Measurements from ENCODE around the gene LRRC45.

The LRRC45 gene

DNA sequence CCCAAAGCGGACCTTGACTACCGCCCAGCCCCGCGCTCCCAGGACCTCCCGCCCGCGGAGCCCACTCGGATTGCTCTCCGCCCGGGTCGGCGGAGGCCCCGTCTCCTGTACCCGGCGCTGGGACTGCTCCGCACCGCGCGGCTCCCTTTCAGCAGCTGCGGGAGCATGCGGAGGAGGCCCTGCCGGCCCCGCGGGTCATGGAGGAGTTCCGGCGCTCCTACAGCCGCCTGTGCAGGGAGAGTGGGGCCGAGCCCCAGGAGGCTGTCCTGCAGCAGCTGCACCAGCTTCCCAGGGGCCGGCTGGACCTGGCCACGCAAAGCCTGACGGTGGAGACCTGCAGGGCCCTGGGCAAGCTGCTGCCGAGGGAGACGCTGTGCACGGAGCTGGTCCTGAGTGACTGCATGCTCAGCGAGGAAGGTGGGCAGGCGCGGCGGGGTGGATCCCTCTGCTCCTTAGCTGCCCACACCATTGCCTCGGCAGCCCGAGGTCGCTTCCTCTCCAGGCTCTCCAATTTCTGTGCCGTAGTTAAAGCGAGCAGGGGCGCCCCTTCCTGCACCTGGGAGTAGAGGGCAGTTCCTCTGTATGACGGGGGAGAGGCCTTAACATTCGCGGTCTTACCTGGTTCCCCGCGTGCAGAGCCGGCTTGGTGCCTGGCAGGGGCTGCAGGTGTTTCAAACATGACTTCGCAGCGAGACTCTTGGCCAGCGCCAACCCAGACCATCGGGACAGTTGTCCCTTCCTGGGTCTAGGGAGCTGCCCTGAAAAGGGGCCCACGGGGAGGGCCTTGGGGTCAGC is 539 bp downstream of the LRRC45 start:
- H3K36me3 ChIP-seq (replicated peaks in 1 of 2; ENCODE audit: control insufficient read depth in 2 of 2, insufficient read depth in 2 of 2, low read length in 2 of 2): peaks cover 21% of the 10 kb centered on the region in 2 donors
- H2BK120ac ChIP-seq (ENCODE audit: low read depth, low read length): peak overlapping the region; percentile 8
- peak overlapping the region; percentile 73 for H3K23ac ChIP-seq (ENCODE audit: low read depth, low read length, poor library complexity)
- peak overlapping the region; percentile 96 for H2BK15ac ChIP-seq (ENCODE audit: low read length)
- H3K14ac ChIP-seq (ENCODE audit: low read length): peak overlapping the region; percentile 94
- H3K27me3 ChIP-seq (ENCODE audit: control insufficient read depth in 3 of 3, insufficient read depth in 3 of 3, low read depth in 1 of 3, low read length in 3 of 3): no peaks in the 10 kb centered on the region
- peaks cover 9 to 16% of the 10 kb centered on the region in 2 donors for H3K4me1 ChIP-seq (ENCODE audit: control insufficient read depth in 2 of 2, insufficient read depth in 1 of 2, low read depth in 1 of 2, low read length in 2 of 2)
- no peak for DNase-seq (ENCODE audit: low spot score)
- H2BK5ac ChIP-seq (ENCODE audit: low read length): peak overlapping the region; percentile 90
- no peak overlapping the region for H4K91ac ChIP-seq (ENCODE audit: low read depth, low read length, poor library complexity)
- H3K9ac ChIP-seq (ENCODE audit: low read depth, low read length, poor library complexity): peak overlapping the region; percentile 98
- H3K27ac ChIP-seq (replicated peaks; ENCODE audit: low read length): no peak overlapping the region
- H4K8ac ChIP-seq (ENCODE audit: low read depth, low read length): no peak overlapping the region
- WGBS, 2 donors (ENCODE audit: extremely low coverage in 2 of 2, insufficient read length in 2 of 2, insufficient replicate concordance in 1 of 2): no CpG with 5 or more reads among the region's 55 CpGs
- H3K18ac ChIP-seq (ENCODE audit: low read length): peak overlapping the region; percentile 96
- peak overlapping the region; percentile 99 for H3K4me2 ChIP-seq (ENCODE audit: insufficient read depth, low read length, poor library complexity, severe bottlenecking)
- H2BK12ac ChIP-seq (ENCODE audit: low read length): peak overlapping the region; percentile 75
- H2AFZ ChIP-seq (ENCODE audit: low read length): peak overlapping the region; percentile 97
- peak overlapping the region; percentile 98 for H2AK5ac ChIP-seq (ENCODE audit: low read depth, low read length)
- H3K9me3 ChIP-seq (replicated peaks in 1 of 2; ENCODE audit: control insufficient read depth in 2 of 2, insufficient read depth in 1 of 2, low read depth in 1 of 2, low read length in 2 of 2): peaks cover 0 to 2% of the 10 kb centered on the region in 2 donors
- H3K79me1 ChIP-seq (ENCODE audit: low read depth, low read length): peaks cover 30% of the 10 kb centered on the region
- H3K4ac ChIP-seq (ENCODE audit: low read length): peak overlapping the region; percentile 66
- H3K4me3 ChIP-seq (ENCODE audit: low read length in 2 of 2): peak overlapping the region; percentile 88 to 93

- Histone ChIP-seq H2BK15ac (ENCODE audit: low read length) (no peak overlapping the region), H3K23ac (ENCODE audit: low read depth, low read length, poor library complexity) (peak overlapping the region; percentile 65), H3K14ac (ENCODE audit: low read length) (no peak overlapping the region), H3K9me3 (replicated peaks in 1 of 2; ENCODE audit: control insufficient read depth in 2 of 2, insufficient read depth in 1 of 2, low read depth in 1 of 2, low read length in 2 of 2) (peaks cover 0 to 2% of the 10 kb centered on the region in 2 donors), H2BK12ac (ENCODE audit: low read length) (no peak overlapping the region), H3K4me3 (ENCODE audit: low read length in 2 of 2) (no peak overlapping the region), H4K91ac (ENCODE audit: low read depth, low read length, poor library complexity) (no peak overlapping the region), H2AK5ac (ENCODE audit: low read depth, low read length) (no peak overlapping the region), H2AFZ (ENCODE audit: low read length) (no peak overlapping the region), H3K4ac (ENCODE audit: low read length) (no peak overlapping the region), H3K4me1 (ENCODE audit: control insufficient read depth in 2 of 2, insufficient read depth in 1 of 2, low read depth in 1 of 2, low read length in 2 of 2) (peaks cover 9 to 16% of the 10 kb centered on the region in 2 donors), H3K9ac (ENCODE audit: low read depth, low read length, poor library complexity) (peak overlapping the region; percentile 81), H3K18ac (ENCODE audit: low read length) (no peak overlapping the region), H3K79me1 (ENCODE audit: low read depth, low read length) (peaks cover 24% of the 10 kb centered on the region), H3K27me3 (ENCODE audit: control insufficient read depth in 3 of 3, insufficient read depth in 3 of 3, low read depth in 1 of 3, low read length in 3 of 3) (no peaks in the 10 kb centered on the region), H2BK5ac (ENCODE audit: low read length) (peak overlapping the region; percentile 90), H4K8ac (ENCODE audit: low read depth, low read length) (no peak overlapping the region), H3K4me2 (ENCODE audit: insufficient read depth, low read length, poor library complexity, severe bottlenecking) (no peak overlapping the region), H3K36me3 (replicated peaks in 1 of 2; ENCODE audit: control insufficient read depth in 2 of 2, insufficient read depth in 2 of 2, low read length in 2 of 2) (peaks cover 17 to 28% of the 10 kb centered on the region in 2 donors), H2BK120ac (ENCODE audit: low read depth, low read length) (no peak overlapping the region), H3K27ac (replicated peaks; ENCODE audit: low read length) (no peak overlapping the region)
- no peak for DNase-seq (ENCODE audit: low spot score)
- no CpG with 5 or more reads among the region's 17 CpGs for WGBS, 2 donors (ENCODE audit: extremely low coverage in 2 of 2, insufficient read length in 2 of 2, insufficient replicate concordance in 1 of 2)
Observed at GRCh38 chr17:82024859-82025258, 1.8 kb downstream of the LRRC45 start.

DNA sequence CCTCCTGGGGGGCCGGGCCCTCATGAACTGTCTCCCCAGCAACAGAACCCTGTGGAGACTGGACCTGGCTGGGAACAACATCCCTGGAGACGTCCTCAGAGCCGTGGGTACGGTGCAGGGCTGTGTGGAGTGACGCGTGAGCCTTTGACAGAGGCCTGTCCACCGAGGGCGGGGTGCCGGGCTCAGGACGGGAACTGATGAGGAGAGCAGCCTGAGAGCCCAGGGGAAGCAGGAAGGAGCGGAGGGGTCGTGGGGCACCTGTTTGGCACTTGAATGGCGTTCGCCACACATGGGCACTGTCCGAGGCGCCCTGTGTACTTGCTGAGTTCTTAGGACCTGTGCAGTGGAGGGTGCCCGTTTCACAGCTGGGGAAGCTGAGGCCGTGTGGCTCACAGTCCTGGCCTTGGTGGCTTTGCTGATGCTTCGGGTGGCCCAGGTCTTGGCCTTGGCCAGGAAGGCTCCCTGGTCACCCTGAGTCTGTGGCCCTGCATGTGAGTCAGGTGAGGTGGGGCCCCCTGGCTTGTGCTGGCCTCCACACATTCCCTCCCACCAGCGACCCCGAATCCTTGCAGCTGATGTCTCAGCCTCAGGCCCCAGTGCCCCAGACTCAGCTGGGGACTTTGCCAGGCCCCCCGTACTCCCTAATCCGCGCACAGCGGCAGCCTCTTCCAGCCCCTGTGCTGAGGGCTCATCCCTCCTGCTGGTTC is 2.4 kb downstream of the LRRC45 start:
- Histone ChIP-seq H3K79me1 (ENCODE audit: low read depth, low read length) (peaks cover 23% of the 10 kb centered on the region), H2AK5ac (ENCODE audit: low read depth, low read length) (peak overlapping the region; percentile 70), H3K27me3 (ENCODE audit: control insufficient read depth in 3 of 3, insufficient read depth in 3 of 3, low read depth in 1 of 3, low read length in 3 of 3) (no peaks in the 10 kb centered on the region), H3K36me3 (replicated peaks in 1 of 2; ENCODE audit: control insufficient read depth in 2 of 2, insufficient read depth in 2 of 2, low read length in 2 of 2) (peaks cover 13 to 29% of the 10 kb centered on the region in 2 donors), H3K27ac (replicated peaks; ENCODE audit: low read length) (no peak overlapping the region), H3K9me3 (replicated peaks in 1 of 2; ENCODE audit: control insufficient read depth in 2 of 2, insufficient read depth in 1 of 2, low read depth in 1 of 2, low read length in 2 of 2) (peaks cover 0 to 2% of the 10 kb centered on the region in 2 donors), H2BK15ac (ENCODE audit: low read length) (no peak overlapping the region), H2AFZ (ENCODE audit: low read length) (no peak overlapping the region), H3K4ac (ENCODE audit: low read length) (no peak overlapping the region), H2BK12ac (ENCODE audit: low read length) (no peak overlapping the region), H3K4me1 (ENCODE audit: control insufficient read depth in 2 of 2, insufficient read depth in 1 of 2, low read depth in 1 of 2, low read length in 2 of 2) (peaks cover 9 to 13% of the 10 kb centered on the region in 2 donors), H4K91ac (ENCODE audit: low read depth, low read length, poor library complexity) (no peak overlapping the region), H3K4me3 (ENCODE audit: low read length in 2 of 2) (no peak overlapping the region), H2BK120ac (ENCODE audit: low read depth, low read length) (no peak overlapping the region), H3K4me2 (ENCODE audit: insufficient read depth, low read length, poor library complexity, severe bottlenecking) (no peak overlapping the region), H3K9ac (ENCODE audit: low read depth, low read length, poor library complexity) (peak overlapping the region; percentile 77), H2BK5ac (ENCODE audit: low read length) (peak overlapping the region; percentile 94), H4K8ac (ENCODE audit: low read depth, low read length) (no peak overlapping the region), H3K14ac (ENCODE audit: low read length) (no peak overlapping the region), H3K23ac (ENCODE audit: low read depth, low read length, poor library complexity) (peak overlapping the region; percentile 65), H3K18ac (ENCODE audit: low read length) (no peak overlapping the region)
- DNase-seq (ENCODE audit: low spot score): no peak
- WGBS, 2 donors (ENCODE audit: extremely low coverage in 2 of 2, insufficient read length in 2 of 2, insufficient replicate concordance in 1 of 2): no CpG with 5 or more reads among the region's 25 CpGs

DNA sequence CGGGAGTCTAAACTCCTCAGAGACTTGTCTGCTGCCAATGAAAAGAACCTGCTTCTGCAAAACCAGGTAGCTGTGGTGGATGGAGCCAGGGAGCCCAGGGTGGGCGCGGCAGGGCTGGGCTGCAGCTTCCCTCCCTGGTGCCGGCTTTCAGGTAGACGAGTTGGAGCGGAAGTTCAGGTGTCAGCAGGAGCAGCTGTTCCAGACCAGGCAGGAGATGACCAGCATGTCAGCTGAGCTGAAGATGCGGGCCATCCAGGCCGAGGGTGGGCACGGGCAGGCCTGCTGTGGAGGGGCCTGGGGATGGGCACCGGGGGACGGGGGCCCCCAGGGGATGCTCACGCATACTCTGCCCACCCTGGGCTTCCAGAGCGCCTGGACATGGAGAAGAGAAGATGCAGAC is 5.1 kb downstream of the LRRC45 start:
- H3K27ac ChIP-seq (replicated peaks; ENCODE audit: low read length): no peak overlapping the region
- H2AK5ac ChIP-seq (ENCODE audit: low read depth, low read length): no peak overlapping the region
- H3K36me3 ChIP-seq (replicated peaks in 1 of 2; ENCODE audit: control insufficient read depth in 2 of 2, insufficient read depth in 2 of 2, low read length in 2 of 2): peaks cover 18 to 29% of the 10 kb centered on the region in 2 donors
- H4K91ac ChIP-seq (ENCODE audit: low read depth, low read length, poor library complexity): no peak overlapping the region
- H3K18ac ChIP-seq (ENCODE audit: low read length): no peak overlapping the region
- WGBS, 2 donors (ENCODE audit: extremely low coverage in 2 of 2, insufficient read length in 2 of 2, insufficient replicate concordance in 1 of 2): no CpG with 5 or more reads among the region's 13 CpGs
- no peak overlapping the region for H2BK120ac ChIP-seq (ENCODE audit: low read depth, low read length)
- no peak overlapping the region for H3K4ac ChIP-seq (ENCODE audit: low read length)
- no peak for DNase-seq (ENCODE audit: low spot score)
- peaks cover 10 to 20% of the 10 kb centered on the region in 2 donors for H3K4me1 ChIP-seq (ENCODE audit: control insufficient read depth in 2 of 2, insufficient read depth in 1 of 2, low read depth in 1 of 2, low read length in 2 of 2)
- no peak overlapping the region for H3K14ac ChIP-seq (ENCODE audit: low read length)
- H2BK15ac ChIP-seq (ENCODE audit: low read length): no peak overlapping the region
- no peak overlapping the region for H2BK12ac ChIP-seq (ENCODE audit: low read length)
- no peak overlapping the region for H2AFZ ChIP-seq (ENCODE audit: low read length)
- peaks cover 6% of the 10 kb centered on the region for H3K79me1 ChIP-seq (ENCODE audit: low read depth, low read length)
- H4K8ac ChIP-seq (ENCODE audit: low read depth, low read length): no peak overlapping the region
- H3K27me3 ChIP-seq (ENCODE audit: control insufficient read depth in 3 of 3, insufficient read depth in 3 of 3, low read depth in 1 of 3, low read length in 3 of 3): no peaks in the 10 kb centered on the region
- H3K9me3 ChIP-seq (replicated peaks in 1 of 2; ENCODE audit: control insufficient read depth in 2 of 2, insufficient read depth in 1 of 2, low read depth in 1 of 2, low read length in 2 of 2): peaks cover 0 to 2% of the 10 kb centered on the region in 2 donors
- peak overlapping the region; percentile 39 for H2BK5ac ChIP-seq (ENCODE audit: low read length)
- no peak overlapping the region for H3K9ac ChIP-seq (ENCODE audit: low read depth, low read length, poor library complexity)
- H3K4me3 ChIP-seq (ENCODE audit: low read length in 2 of 2): no peak overlapping the region
- H3K4me2 ChIP-seq (ENCODE audit: insufficient read depth, low read length, poor library complexity, severe bottlenecking): peak overlapping the region; percentile 11
- H3K23ac ChIP-seq (ENCODE audit: low read depth, low read length, poor library complexity): peak overlapping the region; percentile 89
